HK-2 (cell line): ENCODE data around the gene TMEM141.
A peak's percentile ranks its signal among the peaks of the same experiment; 100 is the strongest.

Experiments
- DNase-seq: peaks from one replicate; pipeline ENCODE4 v3.0.0-alpha.2; 2018; ENCODE audit not compliant: unreplicated experiment

TMEM141 gene

DNA sequence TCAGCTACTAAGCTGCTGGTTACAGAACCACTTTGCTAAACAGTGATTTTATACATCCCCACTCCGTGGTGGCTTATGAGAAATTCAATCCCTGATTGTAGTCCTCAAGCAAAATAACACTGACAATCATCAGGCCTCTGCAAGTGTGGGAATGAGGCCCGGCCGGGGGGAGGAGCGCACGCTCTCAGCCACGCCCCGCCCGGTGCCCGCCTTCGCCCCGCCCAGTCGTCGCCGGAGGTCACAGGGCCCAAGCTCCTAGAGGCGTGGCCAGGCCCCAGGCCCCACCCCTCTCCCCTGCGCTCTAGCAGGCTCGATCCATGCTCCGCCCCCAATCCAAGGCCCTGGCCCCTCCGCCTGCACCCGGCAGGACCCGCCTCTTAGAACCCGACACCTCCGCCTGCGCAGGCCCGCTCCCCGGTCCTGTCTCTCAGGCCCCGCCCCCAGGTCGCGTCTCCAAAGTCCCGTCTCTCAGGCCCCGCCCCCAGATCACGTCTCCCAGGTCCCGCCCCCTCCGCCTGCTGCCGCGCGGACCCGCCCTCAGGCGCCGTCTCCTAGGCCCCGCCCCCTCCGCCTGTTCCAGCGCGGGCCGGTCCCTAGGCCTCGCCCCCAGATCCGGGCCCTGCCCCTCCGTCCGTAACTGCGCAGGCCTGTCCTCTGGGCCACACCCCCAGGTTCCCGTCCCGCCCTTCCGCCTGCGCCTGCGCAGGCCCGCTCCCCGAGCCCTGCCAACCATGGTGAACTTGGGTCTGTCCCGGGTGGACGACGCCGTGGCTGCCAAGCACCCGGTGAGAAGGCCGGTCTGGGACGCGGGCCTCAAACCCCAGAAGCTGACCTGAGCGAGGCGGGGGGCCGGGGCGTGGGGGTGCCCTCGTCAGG lies at the start of gene TMEM141:
TMEM141 (plus strand) TSS at position 705 of the 876 bp plus-strand sequence; CDS start at position 732, 27 bp downstream.
- DNase-seq: peak; percentile 100

DNA sequence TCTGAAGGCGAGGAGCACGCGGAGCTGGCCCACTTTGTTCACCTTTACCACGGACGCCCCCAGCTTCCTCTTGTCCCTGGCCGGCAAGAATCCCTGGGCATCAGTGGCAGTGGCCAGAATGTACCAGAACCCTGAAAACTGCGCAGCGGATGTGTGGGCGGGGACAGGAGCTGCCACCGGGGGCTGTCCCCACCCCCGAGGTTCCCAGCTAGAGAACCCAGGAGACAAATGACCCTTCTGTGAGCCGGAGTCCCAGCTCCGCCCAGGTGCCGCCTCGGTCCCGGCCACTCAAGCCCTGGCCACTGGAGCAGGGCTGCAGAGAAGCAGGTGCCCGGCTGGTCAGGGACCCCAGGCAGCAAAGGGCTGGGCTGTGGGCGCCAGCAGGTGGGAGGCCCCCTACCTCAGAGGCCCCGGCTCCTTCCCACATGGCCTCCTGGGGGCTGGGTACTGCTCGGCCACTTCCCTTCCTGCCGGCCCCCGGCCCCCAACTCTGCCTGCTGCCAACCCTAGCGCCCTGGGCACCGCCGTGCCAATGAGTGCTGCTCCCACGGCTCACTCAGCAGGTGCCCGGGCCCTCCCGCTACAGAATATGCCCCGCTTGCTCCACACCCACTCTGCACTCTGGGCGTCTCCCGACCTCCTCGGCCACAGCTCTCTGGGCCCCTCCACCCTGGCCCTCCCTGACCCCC lies 49.1 kb upstream of the TMEM141 start:
- peak; percentile 27 for DNase-seq

DNA sequence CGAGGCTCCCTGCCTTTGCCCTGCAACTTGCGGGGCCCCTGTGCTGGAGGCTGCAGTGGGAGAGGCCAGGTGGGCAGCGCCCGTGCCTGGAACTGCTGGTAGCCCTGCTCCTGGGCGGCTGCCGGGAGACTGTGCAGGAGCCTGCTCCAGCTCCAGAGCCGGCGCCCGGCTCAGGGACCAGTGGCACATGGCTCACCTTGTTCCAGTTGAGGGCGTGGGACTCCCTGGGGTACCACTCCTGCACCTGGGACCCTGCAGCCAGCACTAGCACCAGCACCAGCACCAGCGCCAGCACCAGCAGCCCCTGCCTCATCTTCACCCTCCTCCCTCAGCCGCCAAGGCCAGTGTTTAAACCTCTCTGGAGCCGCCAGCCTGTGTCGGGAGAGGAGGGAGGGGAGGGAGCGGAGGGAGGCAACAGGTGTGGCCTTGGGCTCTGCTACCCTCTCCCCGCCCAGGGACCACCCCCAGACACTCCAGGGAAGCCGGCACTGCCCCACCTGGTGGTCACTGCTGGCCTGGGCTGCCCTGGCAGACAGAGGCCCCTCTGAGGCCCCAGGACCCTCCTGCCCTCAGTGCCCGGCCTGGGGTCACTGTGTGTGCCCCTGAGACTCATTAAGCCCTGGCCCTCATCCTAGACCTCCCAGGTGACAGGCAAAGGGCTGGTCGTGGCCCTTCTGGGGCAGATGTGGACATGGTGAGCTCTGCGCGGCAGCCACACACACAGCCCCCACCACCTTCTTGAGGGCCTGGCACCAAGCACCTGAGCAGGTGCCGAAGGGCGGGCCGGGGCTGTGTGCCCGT lies 48.4 kb upstream of the TMEM141 start, which contains the start of gene LCN10:
LCN10 (minus strand) TSS at position 350 of the 801 bp plus-strand sequence; CDS start at position 313, 37 bp downstream.
- DNase-seq: no peak

DNA sequence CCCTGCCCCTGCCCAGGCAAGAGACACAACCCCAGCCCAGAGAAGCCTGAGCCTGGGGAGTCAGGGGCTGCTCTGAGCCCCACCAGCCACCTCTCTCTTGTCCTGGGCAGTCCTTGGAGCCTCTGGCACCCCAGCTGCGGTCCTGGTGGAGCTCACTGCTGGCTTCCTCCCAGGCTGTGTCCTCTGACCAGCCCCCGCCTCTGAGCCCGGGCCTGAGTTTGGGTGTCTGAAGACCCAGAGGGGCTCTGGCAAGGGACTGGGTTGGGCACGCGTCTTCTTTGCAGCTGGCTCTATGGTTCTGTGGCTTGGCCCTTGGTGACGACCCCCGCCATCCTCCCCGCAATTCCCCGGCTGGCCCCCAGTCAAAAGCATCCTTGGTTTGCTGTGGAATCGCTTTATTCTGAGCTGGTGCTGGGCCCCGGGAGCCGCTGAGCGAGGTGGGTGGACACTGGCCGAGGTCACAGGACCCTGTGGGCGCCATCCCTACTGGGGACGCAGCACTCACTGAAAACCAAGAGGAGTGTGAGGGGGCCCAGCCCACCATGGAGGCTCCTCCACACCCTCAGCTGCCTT lies 47.4 kb upstream of the TMEM141 start:
- DNase-seq: no peak

DNA sequence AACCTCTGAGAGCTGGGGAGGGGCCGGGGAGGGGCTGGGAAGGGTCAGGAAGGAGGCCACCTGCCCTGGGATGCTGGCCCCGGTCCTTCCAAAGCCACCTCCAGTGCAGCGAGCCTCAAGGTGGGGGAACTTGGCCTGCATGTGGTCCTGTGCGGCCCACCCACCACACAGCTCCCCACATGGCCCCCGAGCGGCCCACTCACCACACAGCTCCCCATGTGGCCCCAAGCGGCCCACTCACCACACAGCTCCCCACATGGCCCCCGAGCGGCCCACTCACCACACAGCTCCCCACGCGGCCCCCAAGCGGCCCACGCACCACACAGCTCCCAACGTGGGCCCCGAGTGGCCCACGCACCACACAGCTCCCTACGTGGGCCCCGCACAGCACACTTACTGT lies 46.4 kb upstream of the TMEM141 start:
- DNase-seq: no peak

DNA sequence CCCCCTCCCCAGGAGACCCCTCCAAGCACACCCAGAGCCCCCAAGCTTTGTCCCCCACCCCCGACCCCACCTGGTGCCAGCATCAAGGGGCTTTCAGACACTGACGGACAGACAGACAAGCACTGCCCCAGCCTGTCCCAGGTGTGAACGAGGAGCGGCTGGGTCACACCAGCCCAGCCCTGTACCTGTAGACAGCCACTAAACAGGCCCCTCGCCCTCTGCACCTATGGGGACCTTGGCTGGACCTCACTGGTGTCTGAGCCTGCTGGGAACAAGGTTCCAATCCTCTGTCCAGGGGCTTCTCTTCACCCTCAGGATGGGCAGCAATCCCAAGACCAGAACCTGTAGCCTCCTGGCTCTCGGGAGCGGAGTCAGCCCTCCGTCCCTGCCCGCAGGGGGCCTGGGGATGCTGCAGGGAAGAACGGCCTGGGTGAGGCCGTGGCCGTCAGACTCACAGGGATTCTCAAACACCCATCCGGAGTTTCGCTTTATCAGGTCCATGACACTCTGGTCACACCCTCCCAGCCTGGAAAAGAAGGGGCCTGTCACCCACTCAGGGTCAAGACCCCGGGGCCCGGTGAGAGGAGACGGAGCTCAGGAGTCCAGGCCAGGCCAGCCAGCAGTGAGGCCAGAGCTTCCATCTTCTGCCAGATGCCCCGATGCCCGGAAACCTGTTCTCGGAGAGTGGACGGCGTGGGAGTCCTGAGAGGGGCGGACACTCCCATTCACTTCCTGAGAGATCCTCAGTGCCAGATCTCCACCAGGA lies 45.6 kb upstream of the TMEM141 start:
- no peak for DNase-seq

DNA sequence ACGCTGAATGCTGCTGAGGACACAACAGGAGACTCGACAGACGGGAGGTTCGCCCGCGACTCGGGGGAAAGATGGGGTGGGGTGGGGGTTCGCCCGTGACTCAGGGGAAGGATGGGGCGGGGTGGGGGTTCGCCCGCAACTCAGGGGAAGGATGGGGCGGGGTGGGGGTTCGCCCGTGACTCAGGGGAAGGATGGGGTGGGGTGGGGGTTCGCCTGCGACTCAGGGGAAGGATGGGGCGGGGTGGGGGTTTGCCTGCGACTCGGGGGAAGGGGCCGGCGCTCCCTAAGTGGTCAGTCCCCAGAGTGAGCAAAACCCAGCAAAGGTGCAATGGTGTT lies 45.0 kb upstream of the TMEM141 start:
- no peak for DNase-seq

DNA sequence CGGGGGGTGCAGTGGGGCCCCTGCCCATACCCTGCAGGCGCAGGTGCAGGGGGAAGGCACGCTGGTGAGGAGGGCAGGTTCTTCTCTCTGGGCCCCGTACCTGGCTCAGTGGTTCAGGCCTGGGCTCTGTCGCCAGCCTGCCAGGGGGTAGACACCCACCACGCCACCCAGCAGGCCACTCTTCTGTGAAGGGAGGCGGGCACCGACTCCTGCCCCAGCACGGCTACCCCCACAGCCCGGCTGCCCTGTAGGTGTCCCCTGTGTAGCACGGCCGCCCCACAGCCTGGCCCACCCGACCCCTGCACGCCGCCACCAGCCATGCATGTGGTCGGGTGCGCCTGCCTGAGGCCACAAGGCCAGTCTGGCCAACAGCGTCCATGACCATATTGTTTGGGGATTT lies 44.5 kb upstream of the TMEM141 start:
- no peak for DNase-seq

DNA sequence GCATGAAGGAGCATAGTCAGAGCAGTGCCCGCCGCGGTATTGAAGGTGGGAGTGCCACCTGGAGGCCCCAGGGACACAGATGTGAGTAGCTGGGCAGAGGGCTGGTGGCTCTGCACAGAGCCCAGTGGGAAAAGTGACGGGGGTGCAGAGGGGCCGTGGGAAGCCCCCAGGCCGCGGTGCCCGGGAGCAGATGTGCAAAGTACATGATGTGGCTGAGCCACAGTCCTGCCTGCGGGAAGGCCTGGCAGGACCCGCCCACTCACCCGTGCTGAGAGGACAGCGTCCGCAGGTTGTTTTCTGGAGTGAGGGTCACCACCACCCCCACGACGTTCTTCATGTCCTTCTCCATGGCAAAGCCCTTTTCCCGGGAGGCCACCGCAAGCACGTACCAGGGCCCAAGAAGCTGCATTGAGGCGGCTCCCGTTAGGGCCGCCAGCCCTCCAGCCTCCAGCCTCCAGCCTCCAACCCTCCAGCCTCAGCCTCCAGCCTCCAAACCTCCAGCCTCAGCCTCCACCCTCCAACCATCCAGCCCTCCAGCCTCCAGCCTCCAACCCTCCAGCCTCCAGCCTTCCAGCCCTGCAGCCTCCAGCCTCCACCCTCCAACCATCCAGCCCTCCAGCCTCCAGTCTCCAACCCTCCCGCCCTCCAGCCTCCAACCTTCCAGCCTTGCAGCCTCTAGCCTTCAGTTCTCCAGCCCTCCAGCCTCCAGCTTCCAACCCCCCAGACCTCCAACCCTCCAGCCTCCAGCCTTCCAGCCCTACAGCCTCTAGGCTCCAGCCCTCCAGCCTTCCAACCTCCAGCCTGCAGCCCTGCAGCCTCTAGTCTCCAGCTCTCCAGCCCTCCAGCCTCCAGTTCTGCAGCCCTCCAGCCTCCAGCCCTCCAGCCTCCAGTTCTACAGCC lies 43.7 kb upstream of the TMEM141 start:
- no peak for DNase-seq

DNA sequence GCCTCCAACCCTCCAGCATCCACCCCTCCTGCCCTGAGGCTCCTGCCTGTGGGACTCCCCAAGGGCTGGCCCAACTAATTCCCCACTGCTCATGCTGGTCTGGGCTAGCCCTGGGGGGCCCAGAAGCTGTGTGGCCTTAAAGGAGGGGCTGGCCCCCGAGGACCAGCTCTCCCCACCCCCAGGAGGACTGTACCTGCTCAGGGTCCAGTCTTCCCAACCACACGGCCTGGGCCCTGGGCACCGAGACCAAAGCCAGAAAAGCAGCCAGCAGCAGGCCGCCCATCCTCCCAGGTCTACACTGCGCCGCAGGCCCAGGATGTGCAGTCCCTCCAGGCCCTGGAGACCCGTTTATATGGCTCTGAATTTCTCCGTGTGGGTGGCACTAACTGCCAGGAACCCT lies 42.9 kb upstream of the TMEM141 start, which contains the start of gene LCN6:
LCN6 (minus strand) TSS at position 325 of the 400 bp plus-strand sequence; CDS start at position 283, 42 bp downstream.
- DNase-seq: no peak

DNA sequence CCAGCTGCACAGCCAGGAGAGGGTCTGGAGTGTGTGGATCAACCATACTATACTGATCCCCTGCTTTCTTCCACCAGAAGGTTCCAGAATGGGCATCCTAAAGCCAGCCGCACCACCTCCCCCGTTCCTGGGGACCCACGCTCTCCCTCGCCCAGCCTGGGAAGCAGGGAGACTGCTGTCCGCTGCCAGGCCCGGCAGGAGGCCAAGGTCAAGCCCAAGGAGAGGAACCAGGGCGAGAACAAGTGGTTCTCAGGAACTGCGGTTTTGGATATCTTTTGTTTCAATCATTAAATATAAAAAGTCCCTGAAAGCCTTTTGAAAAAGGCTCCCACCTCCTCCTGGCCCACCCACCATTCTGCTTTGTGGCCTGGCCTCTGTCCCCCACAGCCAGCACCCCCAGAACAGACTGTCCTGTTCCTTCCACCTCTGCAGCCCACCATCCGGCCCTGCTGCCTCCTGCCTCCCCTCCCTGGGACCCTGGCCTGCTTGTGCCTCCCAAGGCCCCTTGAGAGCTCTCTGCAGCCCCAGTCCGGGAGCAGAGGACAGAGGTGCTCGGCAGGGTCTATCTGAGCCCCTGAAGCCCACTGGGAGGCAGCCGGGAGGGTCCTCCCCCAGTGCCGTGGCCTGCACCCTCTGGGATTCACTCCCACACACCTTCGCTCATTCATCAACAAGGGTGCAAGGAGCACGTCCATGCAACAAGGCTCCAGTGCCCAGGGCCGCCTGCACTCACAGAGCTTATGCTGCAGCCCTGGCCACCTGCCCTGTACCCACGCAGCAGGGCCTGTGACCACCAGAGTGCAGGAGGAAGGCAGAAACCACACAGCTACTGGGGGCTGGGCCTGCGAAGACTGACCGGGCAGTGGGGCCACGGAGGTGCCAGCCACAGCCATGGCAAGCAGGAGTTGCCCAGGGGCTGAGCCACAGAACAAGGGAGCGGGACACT lies 42.2 kb upstream of the TMEM141 start:
- DNase-seq: no peak

DNA sequence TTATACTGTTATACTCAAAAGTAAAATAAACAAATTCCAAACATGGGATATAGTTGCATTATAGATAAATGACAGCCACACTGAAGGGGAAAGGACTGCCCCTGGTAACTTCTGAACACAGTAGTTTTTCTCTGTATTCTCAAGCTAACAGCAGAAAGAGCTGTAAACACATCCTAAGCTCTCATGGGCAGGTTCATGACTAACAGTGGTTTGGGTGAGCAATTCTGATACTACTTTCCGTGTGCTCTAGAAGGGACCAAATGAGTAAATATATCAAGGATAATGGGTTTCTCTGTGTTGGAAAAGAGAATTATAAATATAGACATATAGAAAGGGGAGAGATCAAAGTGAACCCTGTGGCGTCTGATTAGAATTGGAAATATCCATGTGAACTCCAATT lies 40.6 kb upstream of the TMEM141 start:
- no peak for DNase-seq

DNA sequence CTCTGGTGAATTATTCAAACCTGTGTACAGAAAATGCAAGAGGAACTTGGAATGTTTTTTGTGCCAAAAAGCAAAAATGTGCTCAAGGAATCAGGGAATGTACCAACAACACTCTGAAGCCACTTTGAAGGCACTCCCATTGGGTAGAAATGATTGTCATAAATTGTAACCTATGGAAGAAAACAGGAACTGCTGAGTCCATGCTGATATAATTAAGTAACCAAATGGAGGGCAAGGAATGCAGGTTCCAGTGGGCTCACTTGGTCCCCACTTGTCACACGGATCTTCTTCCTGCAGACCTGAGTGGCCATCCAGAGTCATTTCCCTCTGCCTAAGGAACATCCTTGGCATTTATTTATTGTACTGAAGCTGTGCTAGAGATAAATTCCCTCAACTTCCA lies 39.9 kb upstream of the TMEM141 start:
- DNase-seq: no peak

DNA sequence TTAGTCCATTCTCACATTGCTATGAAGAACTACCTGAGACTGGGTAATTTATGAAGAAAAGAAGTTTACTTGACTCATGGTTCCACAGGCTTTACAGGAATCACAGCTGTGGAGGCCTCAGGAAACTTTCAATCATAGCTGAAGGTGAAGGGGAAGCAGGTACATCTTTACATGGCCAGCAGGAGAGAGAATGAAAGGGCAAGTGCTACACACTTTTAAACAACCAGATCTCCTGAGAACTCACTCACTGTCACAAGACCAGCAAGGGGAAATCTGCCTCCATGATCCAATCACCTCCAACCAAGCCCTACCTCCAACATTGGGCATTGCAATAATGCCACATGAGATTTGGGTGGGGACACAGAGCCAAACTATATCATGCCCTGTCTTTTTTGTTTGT lies 39.3 kb upstream of the TMEM141 start:
- DNase-seq: no peak

DNA sequence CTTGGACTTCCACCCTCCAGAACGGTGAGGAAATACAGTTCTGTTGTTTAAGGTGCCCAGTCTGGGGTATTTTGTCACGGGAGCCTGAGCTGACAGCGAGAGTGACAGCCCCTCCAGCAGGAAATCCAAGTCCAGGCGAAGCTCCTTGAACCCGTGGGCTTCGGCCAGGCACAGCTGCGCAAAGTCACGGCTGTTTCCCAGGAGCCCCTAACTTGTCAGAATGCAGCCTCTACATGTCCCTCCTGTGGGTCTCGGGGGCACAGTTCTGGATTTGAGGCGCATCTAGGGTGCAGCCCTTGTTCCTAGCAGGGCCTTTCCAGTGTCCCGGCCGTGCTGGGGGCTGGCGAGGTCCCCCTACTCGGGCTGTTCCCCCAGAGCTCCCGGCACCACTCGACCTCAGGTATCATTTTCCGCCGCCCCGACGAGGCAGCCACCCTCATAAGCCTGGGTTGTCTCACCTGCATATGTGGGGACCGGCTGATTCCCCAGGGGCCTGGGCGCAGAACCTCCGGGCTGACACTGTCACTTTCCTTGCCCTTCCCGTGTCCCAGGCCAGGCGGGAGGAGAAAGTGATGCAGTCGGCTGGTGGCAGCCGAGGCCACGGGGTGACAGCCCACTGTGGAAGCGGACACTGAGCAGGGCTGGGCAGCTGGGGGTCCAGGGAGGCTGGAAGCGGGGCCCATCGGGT lies 37.6 kb upstream of the TMEM141 start:
- no peak for DNase-seq

DNA sequence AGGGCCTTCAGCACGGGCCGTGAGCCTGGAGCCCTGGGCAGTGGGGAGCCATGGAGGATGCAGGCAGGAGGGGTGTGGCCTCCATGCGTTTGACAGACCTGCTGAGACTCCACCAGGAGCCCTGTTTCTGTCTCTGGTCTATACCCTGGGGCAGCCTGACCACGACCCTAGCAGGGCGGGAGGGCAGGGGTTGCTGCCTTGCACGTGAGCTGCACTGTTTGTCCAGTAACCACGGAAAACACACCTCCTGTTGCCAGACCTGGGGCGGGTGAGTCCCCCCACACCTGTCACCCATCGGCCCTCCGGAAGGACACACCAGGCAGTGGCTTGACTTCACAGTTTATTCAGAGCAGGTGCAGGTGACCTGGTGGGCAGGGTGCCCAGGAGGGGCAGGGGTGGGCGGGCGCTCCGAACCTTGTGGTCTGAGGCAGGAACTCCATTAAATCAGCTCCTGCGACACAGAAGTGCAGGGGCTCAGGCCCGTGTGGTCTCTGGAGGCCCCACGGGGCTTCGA lies 37.0 kb upstream of the TMEM141 start:
- no peak for DNase-seq

DNA sequence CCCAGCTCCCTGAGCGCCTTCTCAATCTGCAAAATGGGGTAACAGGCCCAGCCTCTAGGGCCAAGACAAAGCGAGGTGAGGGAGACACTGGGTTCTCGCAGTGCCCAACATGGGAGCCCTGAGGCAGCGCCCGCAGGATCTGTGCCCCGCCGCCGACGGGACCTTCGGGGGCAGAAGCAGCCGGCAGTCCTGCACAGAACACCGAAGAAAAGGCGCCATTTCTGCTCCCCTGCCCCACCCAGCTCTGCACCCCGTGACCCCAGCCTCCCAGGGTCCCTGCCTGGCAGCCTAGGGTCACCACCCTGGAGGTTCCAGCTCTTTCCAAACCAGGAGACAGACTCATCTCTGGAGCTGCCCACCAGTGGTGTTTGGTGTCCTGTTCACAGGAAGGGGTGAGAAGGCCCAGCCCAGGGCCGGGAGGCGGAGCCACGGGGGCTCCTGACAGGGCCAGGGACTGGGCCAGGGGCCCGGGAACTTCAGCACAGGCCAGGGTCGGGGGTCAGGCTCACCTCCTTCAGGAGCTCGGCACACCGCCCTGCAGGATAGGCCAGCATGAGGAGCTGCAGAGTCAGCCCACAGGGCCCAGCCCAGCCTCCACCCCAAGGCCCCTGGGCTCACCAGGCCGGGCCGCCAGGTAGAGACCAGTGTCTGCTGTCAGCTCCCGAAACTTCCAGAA lies 36.4 kb upstream of the TMEM141 start:
- DNase-seq: no peak
